ENCODE measurements around the gene TRMT2A. TPM values are rescaled to one million over a fixed set of nuclear protein-coding genes. Genes with fewer than 3 reads are reported as not detected.

Gene TRMT2A
- total RNA-seq, 3 donors from 2014 or later (not counting 1 experiment from before 2014, with no cell fraction given), result 86.4 to 104 (median 86.5) TPM

- no peak overlapping the region for H3K4me3 Mint-ChIP-seq
- no peaks in the 10 kb centered on the region for H3K27me3 Mint-ChIP-seq (ENCODE audit: low read depth in 2 of 2)
- H3K27me3 ChIP-seq (ENCODE audit: control insufficient read depth, insufficient read depth, low read length), result no peaks in the 10 kb centered on the region
- no peak overlapping the region for H3K27ac ChIP-seq (ENCODE audit: low read length)
- H3K27ac Mint-ChIP-seq, result no peak overlapping the region
- no peaks in the 10 kb centered on the region for H3K36me3 Mint-ChIP-seq
- no peaks in the 10 kb centered on the region for H3K4me1 Mint-ChIP-seq
- no peak for ATAC-seq
- no peaks in the 10 kb centered on the region for H3K9me3 Mint-ChIP-seq
- TF ChIP-seq, protein P1, sequence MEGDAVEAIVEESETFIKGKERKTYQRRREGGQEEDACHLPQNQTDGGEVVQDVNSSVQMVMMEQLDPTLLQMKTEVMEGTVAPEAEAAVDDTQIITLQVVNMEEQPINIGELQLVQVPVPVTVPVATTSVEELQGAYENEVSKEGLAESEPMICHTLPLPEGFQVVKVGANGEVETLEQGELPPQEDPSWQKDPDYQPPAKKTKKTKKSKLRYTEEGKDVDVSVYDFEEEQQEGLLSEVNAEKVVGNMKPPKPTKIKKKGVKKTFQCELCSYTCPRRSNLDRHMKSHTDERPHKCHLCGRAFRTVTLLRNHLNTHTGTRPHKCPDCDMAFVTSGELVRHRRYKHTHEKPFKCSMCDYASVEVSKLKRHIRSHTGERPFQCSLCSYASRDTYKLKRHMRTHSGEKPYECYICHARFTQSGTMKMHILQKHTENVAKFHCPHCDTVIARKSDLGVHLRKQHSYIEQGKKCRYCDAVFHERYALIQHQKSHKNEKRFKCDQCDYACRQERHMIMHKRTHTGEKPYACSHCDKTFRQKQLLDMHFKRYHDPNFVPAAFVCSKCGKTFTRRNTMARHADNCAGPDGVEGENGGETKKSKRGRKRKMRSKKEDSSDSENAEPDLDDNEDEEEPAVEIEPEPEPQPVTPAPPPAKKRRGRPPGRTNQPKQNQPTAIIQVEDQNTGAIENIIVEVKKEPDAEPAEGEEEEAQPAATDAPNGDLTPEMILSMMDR (IDR thresholded peaks at IDR 0.05), result no peak
- WGBS (ENCODE audit: insufficient coverage), result 92% methylated on average over 22 of the region's 22 CpGs
- H3K4me3 ChIP-seq (ENCODE audit: low read length), result no peak overlapping the region
- no peaks in the 10 kb centered on the region for H3K9me3 ChIP-seq (ENCODE audit: control insufficient read depth, insufficient read depth, low read length)
- intact Hi-C loops (cut with micrococcal nuclease), result no loop called here
- peaks cover 2% of the 10 kb centered on the region for H3K36me3 ChIP-seq (ENCODE audit: control insufficient read depth, insufficient read depth, low read length)
- no peak for DNase-seq
- no peaks in the 10 kb centered on the region for H3K4me1 ChIP-seq (ENCODE audit: control insufficient read depth, insufficient read depth, low read length)
Observed at GRCh38 chr22:20145206-20145831, 28.3 kb upstream of the TRMT2A start.

- Histone ChIP-seq H3K4me3 (ENCODE audit: low read length) (no peak overlapping the region), H3K4me1 (ENCODE audit: control insufficient read depth, insufficient read depth, low read length) (no peaks in the 10 kb centered on the region), H3K27me3 (ENCODE audit: control insufficient read depth, insufficient read depth, low read length) (no peaks in the 10 kb centered on the region), H3K9me3 (ENCODE audit: control insufficient read depth, insufficient read depth, low read length) (no peaks in the 10 kb centered on the region), H3K27ac (ENCODE audit: low read length) (no peak overlapping the region), H3K36me3 (ENCODE audit: control insufficient read depth, insufficient read depth, low read length) (peaks cover 7% of the 10 kb centered on the region)
- no peak overlapping the region for H3K27ac Mint-ChIP-seq
- intact Hi-C loops (cut with micrococcal nuclease), result no loop called here
- WGBS (ENCODE audit: insufficient coverage), result 95% methylated on average over 19 of the region's 19 CpGs
- ATAC-seq (no peak), DNase-seq (no peak)
- H3K4me1 Mint-ChIP-seq, result peaks cover 0 to 7% of the 10 kb centered on the region in 2 donors
- TF ChIP-seq, protein P1 (IDR thresholded peaks at IDR 0.05), result no peak
- H3K36me3 Mint-ChIP-seq, result no peaks in the 10 kb centered on the region
- H3K9me3 Mint-ChIP-seq, result no peaks in the 10 kb centered on the region
- no peak overlapping the region for H3K4me3 Mint-ChIP-seq
- H3K27me3 Mint-ChIP-seq (ENCODE audit: low read depth in 2 of 2), result no peaks in the 10 kb centered on the region
Observed at GRCh38 chr22:20143883-20144665, 27.0 kb upstream of the TRMT2A start.

GRCh38 chr22:20142711-20143621, 25.9 kb upstream of the TRMT2A start:
- Histone ChIP-seq H3K36me3 (ENCODE audit: control insufficient read depth, insufficient read depth, low read length) (peaks cover 7% of the 10 kb centered on the region), H3K4me1 (ENCODE audit: control insufficient read depth, insufficient read depth, low read length) (peaks cover 5% of the 10 kb centered on the region), H3K27me3 (ENCODE audit: control insufficient read depth, insufficient read depth, low read length) (no peaks in the 10 kb centered on the region), H3K4me3 (ENCODE audit: low read length) (no peak overlapping the region), H3K27ac (ENCODE audit: low read length) (no peak overlapping the region), H3K9me3 (ENCODE audit: control insufficient read depth, insufficient read depth, low read length) (no peaks in the 10 kb centered on the region)
- Mint-ChIP-seq H3K4me1 (peaks cover under 1 to 15% of the 10 kb centered on the region in 2 donors), H3K27ac (no peak overlapping the region), H3K36me3 (no peaks in the 10 kb centered on the region), H3K9me3 (no peaks in the 10 kb centered on the region), H3K27me3 (ENCODE audit: low read depth in 2 of 2) (no peaks in the 10 kb centered on the region), H3K4me3 (no peak overlapping the region)
- 96% methylated on average over 65 of the region's 65 CpGs for WGBS (ENCODE audit: insufficient coverage)
- intact Hi-C loops (cut with micrococcal nuclease), result no loop called here
- ATAC-seq (no peak), DNase-seq (no peak)
- TF ChIP-seq, protein P1 (IDR thresholded peaks at IDR 0.05), result no peak

Data from natural killer cell (primary cell).